ENCODE measurements around the gene PAGE2.

PAGE2 gene

GRCh38 chrX:55099162-55099561 is 10.3 kb downstream of the PAGE2 start:
- Histone ChIP-seq H3K9me3 (ENCODE audit: severe bottlenecking) (no peaks in the 10 kb centered on the region), H3K4me1 (ENCODE audit: insufficient read depth, poor library complexity, severe bottlenecking) (no peaks in the 10 kb centered on the region), H3K27ac (ENCODE audit: poor library complexity, severe bottlenecking) (no peak overlapping the region), H3K4me3 (ENCODE audit: severe bottlenecking) (no peak overlapping the region), H3K27me3 (ENCODE audit: insufficient read depth, poor library complexity, severe bottlenecking) (no peaks in the 10 kb centered on the region), H3K36me3 (ENCODE audit: low read depth) (no peaks in the 10 kb centered on the region)
- ATAC-seq (ENCODE audit: low read depth) (no peak), DNase-seq (ENCODE audit: low spot score) (no peak)
- no peak for TF ChIP-seq CTCF (IDR thresholded peaks at IDR 0.05; ENCODE audit: poor library complexity, severe bottlenecking)

GRCh38 chrX:55102754-55103153 is 13.9 kb downstream of the PAGE2 start:
- no peak overlapping the region for H3K4me3 ChIP-seq (ENCODE audit: severe bottlenecking)
- no peaks in the 10 kb centered on the region for H3K27me3 ChIP-seq (ENCODE audit: insufficient read depth, poor library complexity, severe bottlenecking)
- DNase-seq (ENCODE audit: low spot score): no peak
- ATAC-seq (ENCODE audit: low read depth): no peak
- H3K9me3 ChIP-seq (ENCODE audit: severe bottlenecking): no peaks in the 10 kb centered on the region
- H3K36me3 ChIP-seq (ENCODE audit: low read depth): no peaks in the 10 kb centered on the region
- H3K4me1 ChIP-seq (ENCODE audit: insufficient read depth, poor library complexity, severe bottlenecking): no peaks in the 10 kb centered on the region
- no peak for TF ChIP-seq CTCF (IDR thresholded peaks at IDR 0.05; ENCODE audit: poor library complexity, severe bottlenecking)
- no peak overlapping the region for H3K27ac ChIP-seq (ENCODE audit: poor library complexity, severe bottlenecking)

GRCh38 chrX:55107262-55107661 is 18.4 kb downstream of the PAGE2 start:
- TF ChIP-seq CTCF (IDR thresholded peaks at IDR 0.05; ENCODE audit: poor library complexity, severe bottlenecking): no peak
- Histone ChIP-seq H3K27me3 (ENCODE audit: insufficient read depth, poor library complexity, severe bottlenecking) (no peaks in the 10 kb centered on the region), H3K9me3 (ENCODE audit: severe bottlenecking) (no peaks in the 10 kb centered on the region), H3K4me1 (ENCODE audit: insufficient read depth, poor library complexity, severe bottlenecking) (no peaks in the 10 kb centered on the region), H3K36me3 (ENCODE audit: low read depth) (no peaks in the 10 kb centered on the region), H3K27ac (ENCODE audit: poor library complexity, severe bottlenecking) (no peak overlapping the region), H3K4me3 (ENCODE audit: severe bottlenecking) (no peak overlapping the region)
- ATAC-seq (ENCODE audit: low read depth) (no peak), DNase-seq (ENCODE audit: low spot score) (no peak)

GRCh38 chrX:55107911-55108310 is 19.1 kb downstream of the PAGE2 start:
- no peak for DNase-seq (ENCODE audit: low spot score)
- H3K4me1 ChIP-seq (ENCODE audit: insufficient read depth, poor library complexity, severe bottlenecking): no peaks in the 10 kb centered on the region
- TF ChIP-seq CTCF (IDR thresholded peaks at IDR 0.05; ENCODE audit: poor library complexity, severe bottlenecking): no peak
- no peak overlapping the region for H3K4me3 ChIP-seq (ENCODE audit: severe bottlenecking)
- no peaks in the 10 kb centered on the region for H3K9me3 ChIP-seq (ENCODE audit: severe bottlenecking)
- no peaks in the 10 kb centered on the region for H3K36me3 ChIP-seq (ENCODE audit: low read depth)
- H3K27ac ChIP-seq (ENCODE audit: poor library complexity, severe bottlenecking): no peak overlapping the region
- H3K27me3 ChIP-seq (ENCODE audit: insufficient read depth, poor library complexity, severe bottlenecking): no peaks in the 10 kb centered on the region
- no peak for ATAC-seq (ENCODE audit: low read depth)

- no peak for DNase-seq (ENCODE audit: low spot score)
- Histone ChIP-seq H3K4me1 (ENCODE audit: insufficient read depth, poor library complexity, severe bottlenecking) (no peaks in the 10 kb centered on the region), H3K27ac (ENCODE audit: poor library complexity, severe bottlenecking) (no peak overlapping the region), H3K9me3 (ENCODE audit: severe bottlenecking) (no peaks in the 10 kb centered on the region), H3K4me3 (ENCODE audit: severe bottlenecking) (no peak overlapping the region), H3K36me3 (ENCODE audit: low read depth) (no peaks in the 10 kb centered on the region), H3K27me3 (ENCODE audit: insufficient read depth, poor library complexity, severe bottlenecking) (no peaks in the 10 kb centered on the region)
- no peak for TF ChIP-seq CTCF (IDR thresholded peaks at IDR 0.05; ENCODE audit: poor library complexity, severe bottlenecking)
- no peak for ATAC-seq (ENCODE audit: low read depth)
These were observed 20.5 kb downstream of the PAGE2 start for GRCh38 chrX:55109306-55109705.
